Adrenal gland (tissue), 12 donors: ENCODE measurements around the gene LDAH. TPM values are rescaled to one million over a fixed set of nuclear protein-coding genes. Genes with fewer than 3 reads are reported as not detected.

Experiments
- DNase-seq, 7 donors: peaks; one replicate each; pipeline ENCODE4 v3.0.0-alpha.2; 2019 to 2020
- H3K27ac ChIP-seq, 5 donors: fragments of 200-600 bp; sonication (generic) in 4 of 5; 1 replicate in 3 of 5; 2 replicates in 2 of 5; pipeline versions ENCODE4 v1.5.1 to v1.8.0; 2016 to 2020; ENCODE audit warnings: mild to moderate bottlenecking in 1 of 5
- H3K27me3 ChIP-seq: fragments of 200-600 bp; 2 replicates; pipeline ENCODE4 v1.8.0; 2021
- H3K36me3 ChIP-seq, 2 donors: fragments of 200-600 bp; replicated peaks in 1 of 2; 1 replicate in 1 of 2; 2 replicates in 1 of 2; pipeline versions ENCODE4 v1.5.1 to v1.8.0; 2018 to 2022
- H3K4me1 ChIP-seq, 2 donors: fragments of 200-600 bp; replicated peaks in 1 of 2; 1 replicate in 1 of 2; 2 replicates in 1 of 2; pipeline versions ENCODE4 v1.5.1 to v1.8.0; 2018 to 2021
- H3K4me3 ChIP-seq, 4 donors: fragments of 200-600 bp; sonication (generic) in 3 of 4; one replicate each; pipeline ENCODE4 v1.5.1; 2016 to 2018
- H3K9me3 ChIP-seq, 3 donors: fragments of 200-600 bp; sonication (generic) in 1 of 3; replicated peaks in 1 of 3; 1 replicate in 2 of 3; 2 replicates in 1 of 3; pipeline versions ENCODE4 v1.5.1 to v1.8.0; 2016 to 2021
- CTCF ChIP-seq, 6 experiments: fragments of 450-650 bp in 4 of 6; fragments of 200-600 bp in 2 of 6; sonication (generic) in 1 of 6; IDR thresholded peaks; 1 replicate in 5 of 6; 2 replicates in 1 of 6; pipeline versions ENCODE4 v1.5.1 to v1.8.0; 2016 to 2021; ENCODE audit warnings: antibody characterized with exemption in 6 of 6, mild to moderate bottlenecking in 2 of 6, moderate library complexity in 1 of 6
- POLR2A ChIP-seq, 2 donors: fragments of 450-650 bp; IDR thresholded peaks; one replicate each; pipeline ENCODE4 v1.6.1; 2017; ENCODE audit warnings: antibody characterized with exemption in 2 of 2, mild to moderate bottlenecking in 2 of 2, moderate library complexity in 1 of 2
- WGBS, 4 donors: extraction: QIAGEN DNeasy Blood & Tissue Kit in 2 of 4; methylation state at CpG; one replicate each; pipeline versions ENCODE4 v1.1.5 to v1.1.7; 2013 to 2017; 5-methylcytosine and 5-hydroxymethylcytosine counted together
- intact Hi-C, 2 donors: fragments of 100-400 bp; cut with DNase I; formaldehyde crosslinking; loops; one replicate each; pipeline versions ENCODE4 v1.14.1 to v1.15.0; 2022 to 2023
- polyA plus RNA-seq, 3 donors: library from polyadenylated mRNA; stranded (reverse); fragments of 200-250 nt in 2 of 3; fragments of 350-450 nt in 1 of 3; fragmentation: Illumina TruSeq in 1 of 3; extraction: RNeasy Lipid Tissue Mini Kit (QIAGEN cat#74804) in 1 of 3; gene quantifications; one replicate each; pipeline ENCODE4 v1.2.3, GENCODE V29; 2013 to 2014
- total RNA-seq, 9 donors: library from RNA; depleted of rRNA in 4 of 9; stranded (reverse); fragments of >200 nt in 4 of 9; fragments of 120-200 nt in 1 of 9; fragmentation: NEBNext Ultra II Directional in 1 of 9; extraction: Animal tissue kit (Norgen Biotek cat#: 25700) in 1 of 9; gene quantifications; one replicate each; pipeline versions ENCODE4 v1.1.0 to v1.2.4, GENCODE V29; 2013 to 2023
- donor health status: healthy with polysubstance abuse.
- donor health status: Bipolar disorder and iron deficiency.
- donor health status: DM: yes; HTN: yes; CAD: no.
- donor health status: DM: no; HTN: no; CAD: no.
- donor health status: DM: no; HTN: no; CAD: no.
- donor health status: DM: yes; HTN: yes; CAD: no.

LDAH gene
- total and polyA plus RNA-seq, 12 donors, result 7.0 to 64.9 (median 31.5) TPM

GRCh38 chr2:20706786-20707185 is 116.1 kb downstream of the LDAH start:
- WGBS, 4 donors, result 78 to 88% (median 85%) methylated on average over 3 of the region's 3 CpGs
- no peak for TF ChIP-seq POLR2A (IDR thresholded peaks at IDR 0.05)
- no peak for TF ChIP-seq CTCF (IDR thresholded peaks at IDR 0.05)

GRCh38 chr2:20706217-20706616 is 116.7 kb downstream of the LDAH start:
- DNase-seq, result no peak
- intact Hi-C loops, result no loop called here
- H3K9me3 ChIP-seq, result no peaks in the 10 kb centered on the region
- H3K27me3 ChIP-seq, result no peaks in the 10 kb centered on the region
- H3K36me3 ChIP-seq, result no peaks in the 10 kb centered on the region
- 95 to 99% (median 98%) methylated on average over 2 of the region's 2 CpGs for WGBS, 4 donors
- no peak for TF ChIP-seq POLR2A (IDR thresholded peaks at IDR 0.05)
- no peak for TF ChIP-seq CTCF (IDR thresholded peaks at IDR 0.05)
- no peaks in the 10 kb centered on the region for H3K4me1 ChIP-seq
- no peak overlapping the region for H3K27ac ChIP-seq
- H3K4me3 ChIP-seq, result no peak overlapping the region

More at GRCh38 chr2:20706786-20707185, 116.1 kb downstream of the LDAH start:
- Histone ChIP-seq H3K9me3 (no peaks in the 10 kb centered on the region), H3K27me3 (no peaks in the 10 kb centered on the region), H3K4me3 (no peak overlapping the region), H3K4me1 (no peaks in the 10 kb centered on the region), H3K27ac (no peak overlapping the region), H3K36me3 (no peaks in the 10 kb centered on the region)
- DNase-seq, result no peak
- intact Hi-C loops, result no loop called here

- no peak for DNase-seq
- Histone ChIP-seq H3K4me3 (no peak overlapping the region), H3K4me1 (peaks cover 0 to under 1% of the 10 kb centered on the region in 2 donors), H3K36me3 (no peaks in the 10 kb centered on the region), H3K27ac (no peak overlapping the region), H3K27me3 (no peaks in the 10 kb centered on the region), H3K9me3 (no peaks in the 10 kb centered on the region)
- TF ChIP-seq CTCF (IDR thresholded peaks at IDR 0.05) (no peak), POLR2A (IDR thresholded peaks at IDR 0.05) (no peak)
- WGBS, 4 donors, result 41 to 92% (median 83%) methylated on average over 1 of the region's 1 CpG
- intact Hi-C loops, result no loop called here
Observed at GRCh38 chr2:20704886-20705285, 118.0 kb downstream of the LDAH start.

- H3K4me3 ChIP-seq, result no peak overlapping the region
- WGBS, 4 donors, result 76 to 92% (median 89%) methylated on average over 5 of the region's 5 CpGs
- DNase-seq, result no peak
- no peaks in the 10 kb centered on the region for H3K36me3 ChIP-seq
- intact Hi-C loops, result no loop called here
- TF ChIP-seq CTCF (IDR thresholded peaks at IDR 0.05) (no peak), POLR2A (IDR thresholded peaks at IDR 0.05) (no peak)
- peaks cover 0 to 4% of the 10 kb centered on the region in 2 donors for H3K4me1 ChIP-seq
- no peak overlapping the region for H3K27ac ChIP-seq
- no peaks in the 10 kb centered on the region for H3K9me3 ChIP-seq
- H3K27me3 ChIP-seq, result no peaks in the 10 kb centered on the region
Observed at GRCh38 chr2:20702563-20702962, 120.3 kb downstream of the LDAH start.
